ENCODE results near the gene CLCNKA.
A peak's percentile ranks its signal among the peaks of the same experiment; 100 is the strongest.
"Not testable (repeated sequence)": the region's sequence is repeated elsewhere in the genome, so short reads cannot be mapped to it uniquely, and the experiment has no call there.

Gene CLCNKA

DNA sequence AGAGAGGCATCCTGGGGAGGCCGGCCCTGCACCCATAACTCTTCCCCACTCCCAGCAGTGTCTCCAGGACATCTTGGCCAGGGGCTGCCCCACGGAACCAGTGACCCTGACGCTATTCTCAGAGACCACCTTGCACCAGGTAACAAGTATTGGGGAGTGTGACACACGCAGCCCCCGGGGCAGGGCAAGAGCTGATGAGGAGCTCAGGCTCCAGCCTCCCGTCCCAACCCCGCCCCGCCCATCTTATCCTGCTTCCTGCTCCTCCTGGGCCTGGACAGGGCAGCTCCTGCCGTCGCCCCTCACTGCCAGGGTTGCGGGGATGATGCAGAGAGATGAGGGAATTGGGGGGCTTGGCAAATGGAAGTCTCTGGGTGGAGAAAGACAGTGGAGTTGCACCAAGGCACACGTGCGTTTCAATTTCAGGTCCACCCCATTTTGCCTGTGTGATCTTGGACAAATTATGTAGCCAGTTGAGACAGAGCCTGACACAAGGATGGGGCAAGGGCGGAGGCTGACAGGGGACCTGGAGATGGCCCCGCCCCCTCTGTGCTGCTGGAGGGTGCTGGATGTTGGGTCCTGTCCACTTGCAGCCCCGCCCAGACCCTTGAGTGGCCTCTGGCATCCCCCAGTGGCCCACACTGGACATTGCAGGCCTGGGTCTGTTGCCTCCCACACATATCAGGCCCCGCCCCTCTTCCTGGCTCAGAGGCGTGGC, 10.7 kb downstream of the CLCNKA start:
- TF ChIP-seq, protein P1, sequence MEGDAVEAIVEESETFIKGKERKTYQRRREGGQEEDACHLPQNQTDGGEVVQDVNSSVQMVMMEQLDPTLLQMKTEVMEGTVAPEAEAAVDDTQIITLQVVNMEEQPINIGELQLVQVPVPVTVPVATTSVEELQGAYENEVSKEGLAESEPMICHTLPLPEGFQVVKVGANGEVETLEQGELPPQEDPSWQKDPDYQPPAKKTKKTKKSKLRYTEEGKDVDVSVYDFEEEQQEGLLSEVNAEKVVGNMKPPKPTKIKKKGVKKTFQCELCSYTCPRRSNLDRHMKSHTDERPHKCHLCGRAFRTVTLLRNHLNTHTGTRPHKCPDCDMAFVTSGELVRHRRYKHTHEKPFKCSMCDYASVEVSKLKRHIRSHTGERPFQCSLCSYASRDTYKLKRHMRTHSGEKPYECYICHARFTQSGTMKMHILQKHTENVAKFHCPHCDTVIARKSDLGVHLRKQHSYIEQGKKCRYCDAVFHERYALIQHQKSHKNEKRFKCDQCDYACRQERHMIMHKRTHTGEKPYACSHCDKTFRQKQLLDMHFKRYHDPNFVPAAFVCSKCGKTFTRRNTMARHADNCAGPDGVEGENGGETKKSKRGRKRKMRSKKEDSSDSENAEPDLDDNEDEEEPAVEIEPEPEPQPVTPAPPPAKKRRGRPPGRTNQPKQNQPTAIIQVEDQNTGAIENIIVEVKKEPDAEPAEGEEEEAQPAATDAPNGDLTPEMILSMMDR (IDR thresholded peaks at IDR 0.05; ENCODE audit: low read depth, low read length, missing control alignments), result peak; percentile 98
- H3K4me3 ChIP-seq (replicated peaks; ENCODE audit: low read depth, low read length), result no peak overlapping the region
- peak; percentile 71 for DNase-seq (ENCODE audit: extremely low read depth, low read depth)

DNA sequence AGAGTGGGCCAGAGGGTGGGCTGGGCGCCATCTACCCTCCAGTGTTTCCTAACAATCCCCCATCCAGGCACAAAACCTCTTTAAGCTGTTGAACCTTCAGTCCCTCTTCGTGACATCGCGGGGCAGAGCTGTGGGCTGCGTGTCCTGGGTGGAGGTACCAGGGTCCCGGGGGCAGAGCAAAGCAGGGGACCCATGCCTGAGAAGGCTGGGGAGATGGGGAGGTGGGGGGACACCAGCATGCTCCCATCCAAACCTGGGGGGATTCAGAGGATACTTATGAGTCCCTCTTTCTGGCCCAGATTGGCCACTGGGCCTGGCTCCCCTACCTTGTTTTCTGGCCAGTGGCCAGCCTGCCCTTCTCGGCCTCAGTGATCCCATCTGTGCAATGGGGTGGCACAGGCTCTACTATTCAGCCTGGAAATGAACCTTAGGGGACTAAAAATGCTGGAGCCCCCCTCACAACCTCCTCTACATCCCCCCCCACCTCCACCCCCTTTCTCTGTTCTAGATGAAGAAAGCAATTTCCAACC, 11.3 kb downstream of the CLCNKA start:
- not testable (repeated sequence) for H3K4me3 ChIP-seq (replicated peaks; ENCODE audit: low read depth, low read length)

DNA sequence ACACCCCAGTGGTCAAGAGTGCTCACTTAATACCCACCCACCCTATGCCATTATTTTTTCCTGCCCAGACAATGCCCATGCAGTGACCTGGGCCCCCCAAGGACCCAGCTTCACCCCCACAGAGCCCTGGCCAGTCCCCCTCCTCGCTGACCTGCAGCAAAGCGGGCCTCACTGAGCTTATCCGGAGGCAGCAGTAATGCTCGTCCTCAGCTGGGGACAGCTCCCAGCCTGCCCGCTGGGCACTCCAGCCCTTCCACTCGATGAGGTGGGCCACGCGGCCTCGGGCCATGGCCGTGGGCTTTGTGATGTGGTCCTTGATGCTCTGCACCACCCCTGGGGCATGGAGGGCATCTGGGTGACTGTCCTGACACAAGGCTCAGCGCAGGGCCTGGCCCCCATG, 14.6 kb downstream of the CLCNKA start:
- DNase-seq (ENCODE audit: extremely low read depth, low read depth); H3K4me3 ChIP-seq (replicated peaks; ENCODE audit: low read depth, low read length): not testable (repeated sequence)

More for the DNA sequence above, 11.3 kb downstream of the CLCNKA start:
- not testable (repeated sequence) for DNase-seq (ENCODE audit: extremely low read depth, low read depth)

DNA sequence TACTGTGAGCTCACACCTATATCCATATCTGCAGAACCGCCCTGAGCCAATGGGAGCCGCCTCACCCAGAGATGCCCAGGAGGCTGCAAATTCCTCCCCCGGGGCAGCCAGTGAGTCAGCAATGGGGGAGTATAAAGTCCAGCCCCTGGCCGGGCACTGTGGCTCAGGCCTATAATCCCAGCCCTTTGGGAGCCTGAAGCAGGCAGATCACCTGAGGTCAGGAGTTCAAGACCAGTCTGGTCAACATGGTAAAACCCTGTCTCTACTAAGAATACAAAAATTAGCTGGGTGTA, 16.7 kb downstream of the CLCNKA start:
- DNase-seq (ENCODE audit: extremely low read depth, low read depth), result no peak
- H3K4me3 ChIP-seq (replicated peaks; ENCODE audit: low read depth, low read length), result no peak overlapping the region
- TF ChIP-seq, protein P1 (IDR thresholded peaks at IDR 0.05; ENCODE audit: low read depth, low read length, missing control alignments), result no peak

DNA sequence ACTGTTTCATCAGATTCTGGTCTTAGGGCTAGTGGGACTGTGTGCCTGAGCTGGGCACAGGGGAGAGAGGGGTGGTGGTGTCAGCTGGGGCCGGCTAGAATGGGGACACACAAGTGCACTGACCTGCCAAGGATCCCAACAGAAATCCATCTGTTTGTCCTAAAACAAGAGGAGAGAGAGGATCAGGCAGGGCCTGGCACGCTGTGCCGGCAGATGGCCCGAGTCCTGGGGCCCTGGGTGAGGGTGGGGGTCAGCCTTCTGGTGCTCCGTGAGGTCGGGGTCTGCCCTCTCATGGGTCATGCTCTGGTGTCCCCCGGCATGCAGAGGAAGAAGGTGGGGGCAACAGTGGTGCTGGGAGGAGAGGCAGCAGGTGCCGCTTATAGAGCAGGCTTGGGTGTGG, 18.0 kb downstream of the CLCNKA start:
- H3K4me3 ChIP-seq (replicated peaks; ENCODE audit: low read depth, low read length); DNase-seq (ENCODE audit: extremely low read depth, low read depth): not testable (repeated sequence)

DNA sequence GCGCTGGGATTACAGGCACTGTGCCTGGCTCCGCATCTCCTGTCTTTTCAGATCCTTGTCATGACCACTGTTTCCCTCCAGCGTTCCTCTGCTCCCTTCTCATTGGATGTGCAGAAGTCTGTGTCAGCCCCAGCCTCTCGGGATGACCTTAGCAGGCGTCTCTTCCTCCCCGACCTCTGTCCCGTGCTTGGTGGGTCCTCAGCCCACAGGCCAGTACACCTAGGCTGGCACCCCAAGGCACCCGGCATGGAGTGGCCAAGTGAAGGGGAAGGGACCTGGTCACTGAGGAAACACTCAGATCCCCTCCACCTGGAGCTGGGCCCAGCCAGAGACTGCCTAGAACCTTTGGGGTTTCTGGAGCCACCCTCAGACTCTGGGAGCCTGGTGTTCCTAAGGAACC, 19.4 kb downstream of the CLCNKA start:
- no peak overlapping the region for H3K4me3 ChIP-seq (replicated peaks; ENCODE audit: low read depth, low read length)
- DNase-seq (ENCODE audit: extremely low read depth, low read depth), result no peak
- TF ChIP-seq, protein P1 (IDR thresholded peaks at IDR 0.05; ENCODE audit: low read depth, low read length, missing control alignments), result no peak

DNA sequence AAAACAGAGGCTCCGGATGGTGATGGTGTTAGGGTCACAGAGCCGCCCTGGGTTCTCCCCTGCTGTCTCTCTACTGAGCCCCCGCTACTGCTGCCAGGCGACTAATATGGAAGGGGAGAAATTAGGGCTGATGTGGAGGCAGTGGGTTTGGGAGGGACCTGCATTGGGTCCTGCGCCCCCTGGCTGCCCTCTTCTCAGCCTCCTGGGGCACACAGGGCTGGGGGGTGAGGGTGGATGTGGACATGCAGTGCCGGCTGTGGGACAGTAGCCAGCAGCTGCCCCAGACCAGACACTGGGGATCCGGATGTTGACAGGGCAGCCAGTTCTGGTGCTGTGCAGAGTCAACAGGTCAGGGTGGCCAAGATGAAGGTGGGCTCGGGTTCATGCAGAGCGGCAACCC, 20.3 kb downstream of the CLCNKA start:
- TF ChIP-seq, protein P1 (IDR thresholded peaks at IDR 0.05; ENCODE audit: low read depth, low read length, missing control alignments), result peak; percentile 10
- no peak overlapping the region for H3K4me3 ChIP-seq (replicated peaks; ENCODE audit: low read depth, low read length)
- DNase-seq (ENCODE audit: extremely low read depth, low read depth), result no peak

DNA sequence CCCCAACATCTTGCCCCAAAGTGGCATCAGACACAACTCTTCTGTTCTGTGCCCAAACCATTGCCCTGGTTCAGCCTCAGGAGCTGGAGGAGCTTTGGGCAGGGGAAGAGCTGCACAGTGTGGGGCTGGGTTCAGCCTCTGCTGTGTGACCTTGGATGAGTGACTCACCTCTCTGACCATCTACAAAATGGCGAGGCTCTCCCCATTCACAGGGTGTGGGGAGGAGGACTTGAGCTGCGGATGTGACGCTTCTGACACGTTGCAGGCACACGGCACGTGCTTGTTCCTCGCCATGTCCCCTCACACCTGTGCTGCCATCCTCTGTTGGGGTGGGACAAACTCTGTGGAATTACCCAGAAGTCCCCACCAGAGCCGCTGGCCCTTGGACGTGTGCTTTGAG, 20.8 kb downstream of the CLCNKA start:
- not testable (repeated sequence) for H3K4me3 ChIP-seq (replicated peaks; ENCODE audit: low read depth, low read length); DNase-seq (ENCODE audit: extremely low read depth, low read depth)

DNA sequence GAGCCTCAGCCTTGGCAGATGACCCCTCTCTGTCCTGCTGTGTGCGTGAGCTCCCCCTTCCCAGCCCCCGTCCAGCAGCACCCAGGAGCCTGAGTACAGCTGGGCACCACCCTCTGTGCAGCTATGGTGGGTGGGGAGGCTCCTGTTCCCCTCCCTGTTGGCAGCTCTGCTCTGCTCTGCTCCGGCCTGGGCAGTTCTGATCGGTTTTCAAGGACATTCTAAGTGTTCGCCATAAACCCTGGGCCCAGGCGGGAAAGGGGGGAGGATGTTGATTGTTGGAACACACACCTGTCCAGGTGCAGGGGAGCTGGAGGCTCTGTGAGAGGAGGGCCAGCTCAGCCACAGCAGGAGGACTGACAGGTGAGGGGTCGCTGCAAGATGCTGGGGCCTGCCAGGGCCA, 21.7 kb downstream of the CLCNKA start, which contains the start of gene CLCNKB:
Gene CLCNKB (plus strand): TSS at position 262 of the 400 bp plus-strand sequence. CDS start 711 bp downstream, outside the sequence.
- no peak within 1 kb of the TSS for H3K4me3 ChIP-seq (replicated peaks; ENCODE audit: low read depth, low read length)
- TF ChIP-seq, protein P1 (IDR thresholded peaks at IDR 0.05; ENCODE audit: low read depth, low read length, missing control alignments), result no peak
- no peak for DNase-seq (ENCODE audit: extremely low read depth, low read depth)
